HEK293 (cell line): ENCODE data around the gene TAS1R1.
A peak's percentile ranks its signal among the peaks of the same experiment; 100 is the strongest.

ENCODE experiments used
- HOXA7 ChIP-seq: sonication (generic); formaldehyde crosslinking; IDR thresholded peaks from 2 replicates; pipeline ENCODE4 v1.8.1; 2022; ENCODE audit warnings: missing genetic modification reagents, borderline replicate concordance
- KLF9 ChIP-seq: fragments of 450-650 bp; formaldehyde crosslinking; IDR thresholded peaks from 2 replicates; pipeline ENCODE4 v1.5.1; 2016; ENCODE audit warnings: missing biosample characterization, missing genetic modification characterization, low read depth
- PBX3 ChIP-seq: sonication (generic); formaldehyde crosslinking; IDR thresholded peaks from 2 replicates; pipeline ENCODE4 v1.8.1; 2022; ENCODE audit warnings: mild to moderate bottlenecking, moderate library complexity, missing genetic modification reagents
- ZBTB10 ChIP-seq: fragments of 450-650 bp; formaldehyde crosslinking; IDR thresholded peaks from 2 replicates; pipeline ENCODE4 v1.5.1; 2016; ENCODE audit warnings: missing biosample characterization, missing genetic modification characterization
- ZBTB48 ChIP-seq: fragments of 450-650 bp; formaldehyde crosslinking; IDR thresholded peaks from 2 replicates; pipeline ENCODE4 v1.5.1; 2016; ENCODE audit warnings: missing biosample characterization, missing genetic modification characterization
- ZIC2 ChIP-seq: fragments of 450-650 bp; formaldehyde crosslinking; IDR thresholded peaks from 2 replicates; pipeline ENCODE4 v1.5.1; 2016; ENCODE audit warnings: missing biosample characterization, missing genetic modification characterization
- ZNF112 ChIP-seq: fragments of 450-650 bp; formaldehyde crosslinking; IDR thresholded peaks from 2 replicates; pipeline ENCODE4 v1.5.0; 2017; ENCODE audit warnings: missing biosample characterization, missing genetic modification characterization
- ZNF132 ChIP-seq: fragments of 450-650 bp; formaldehyde crosslinking; IDR thresholded peaks from 2 replicates; pipeline ENCODE4 v1.5.1; 2017; ENCODE audit warnings: missing biosample characterization, missing genetic modification characterization, borderline replicate concordance
- ZNF214 ChIP-seq: fragments of 450-650 bp; formaldehyde crosslinking; IDR thresholded peaks from 2 replicates; pipeline ENCODE4 v1.5.1; 2017; ENCODE audit warnings: missing biosample characterization, mild to moderate bottlenecking, missing genetic modification characterization, borderline replicate concordance
- ZNF302 ChIP-seq: fragments of 450-650 bp; formaldehyde crosslinking; IDR thresholded peaks from 2 replicates; pipeline ENCODE4 v1.5.1; 2016; ENCODE audit warnings: missing biosample characterization, missing genetic modification characterization, low read depth
- ZNF362 ChIP-seq: fragments of 450-650 bp; formaldehyde crosslinking; IDR thresholded peaks from 2 replicates; pipeline ENCODE4 v1.5.1; 2016; ENCODE audit warnings: missing biosample characterization, missing genetic modification characterization
- ZNF48 ChIP-seq: fragments of 450-650 bp; formaldehyde crosslinking; IDR thresholded peaks from 2 replicates; pipeline ENCODE4 v1.5.1; 2016; ENCODE audit warnings: missing biosample characterization, missing genetic modification characterization
- ZNF529 ChIP-seq: fragments of 450-650 bp; formaldehyde crosslinking; IDR thresholded peaks from 2 replicates; pipeline ENCODE4 v1.5.1; 2017; ENCODE audit warnings: missing genetic modification characterization, missing biosample characterization; ENCODE audit not compliant: insufficient replicate concordance
- ZNF639 ChIP-seq: fragments of 450-650 bp; formaldehyde crosslinking; IDR thresholded peaks from 2 replicates; pipeline ENCODE4 v1.5.1; 2016; ENCODE audit warnings: missing biosample characterization, missing genetic modification characterization
- ZNF660 ChIP-seq: fragments of 450-650 bp; IDR thresholded peaks from 2 replicates; pipeline ENCODE4 v1.5.1; 2018; ENCODE audit warnings: missing biosample characterization, mild to moderate bottlenecking, missing genetic modification characterization
- ZNF692 ChIP-seq: fragments of 450-650 bp; formaldehyde crosslinking; IDR thresholded peaks from 2 replicates; pipeline ENCODE4 v1.5.1; 2016; ENCODE audit warnings: missing biosample characterization, missing genetic modification characterization
- ZNF791 ChIP-seq: fragments of 450-650 bp; formaldehyde crosslinking; IDR thresholded peaks from 2 replicates; pipeline ENCODE4 v1.5.1; 2016; ENCODE audit warnings: missing biosample characterization, missing genetic modification characterization
- TF ChIP-seq, protein P1 (sequence below): fragments of 450-650 bp; formaldehyde crosslinking; conservative IDR thresholded peaks from 2 replicates; pipeline ENCODE4 v1.5.1; 2016; ENCODE audit warnings: low read depth, missing biosample characterization, missing genetic modification characterization

The TAS1R1 gene

GRCh38 chr1:6601049-6601922 lies 46.2 kb downstream of the TAS1R1 start (continued):
- TF ChIP-seq, protein P1, sequence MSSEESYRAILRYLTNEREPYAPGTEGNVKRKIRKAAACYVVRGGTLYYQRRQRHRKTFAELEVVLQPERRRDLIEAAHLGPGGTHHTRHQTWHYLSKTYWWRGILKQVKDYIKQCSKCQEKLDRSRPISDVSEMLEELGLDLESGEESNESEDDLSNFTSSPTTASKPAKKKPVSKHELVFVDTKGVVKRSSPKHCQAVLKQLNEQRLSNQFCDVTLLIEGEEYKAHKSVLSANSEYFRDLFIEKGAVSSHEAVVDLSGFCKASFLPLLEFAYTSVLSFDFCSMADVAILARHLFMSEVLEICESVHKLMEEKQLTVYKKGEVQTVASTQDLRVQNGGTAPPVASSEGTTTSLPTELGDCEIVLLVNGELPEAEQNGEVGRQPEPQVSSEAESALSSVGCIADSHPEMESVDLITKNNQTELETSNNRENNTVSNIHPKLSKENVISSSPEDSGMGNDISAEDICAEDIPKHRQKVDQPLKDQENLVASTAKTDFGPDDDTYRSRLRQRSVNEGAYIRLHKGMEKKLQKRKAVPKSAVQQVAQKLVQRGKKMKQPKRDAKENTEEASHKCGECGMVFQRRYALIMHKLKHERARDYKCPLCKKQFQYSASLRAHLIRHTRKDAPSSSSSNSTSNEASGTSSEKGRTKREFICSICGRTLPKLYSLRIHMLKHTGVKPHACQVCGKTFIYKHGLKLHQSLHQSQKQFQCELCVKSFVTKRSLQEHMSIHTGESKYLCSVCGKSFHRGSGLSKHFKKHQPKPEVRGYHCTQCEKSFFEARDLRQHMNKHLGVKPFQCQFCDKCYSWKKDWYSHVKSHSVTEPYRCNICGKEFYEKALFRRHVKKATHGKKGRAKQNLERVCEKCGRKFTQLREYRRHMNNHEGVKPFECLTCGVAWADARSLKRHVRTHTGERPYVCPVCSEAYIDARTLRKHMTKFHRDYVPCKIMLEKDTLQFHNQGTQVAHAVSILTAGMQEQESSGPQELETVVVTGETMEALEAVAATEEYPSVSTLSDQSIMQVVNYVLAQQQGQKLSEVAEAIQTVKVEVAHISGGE (tag by site-specific recombination) = no peak
- TF ChIP-seq ZNF791 (tag by site-specific recombination) (no peak), ZNF639 (0 out of 2 replicates have a peak, but pooled peaks have one; percentile 20), ZNF48 (no peak), ZNF529 (tag by site-specific recombination) (no peak), ZNF214 (tag by site-specific recombination) (no peak), PBX3 (no peak), ZBTB48 (tag by site-specific recombination) (peak; percentile 76), KLF9 (tag by site-specific recombination) (peak; percentile 7; the same call in 1 of the 2 replicates), ZNF112 (tag by site-specific recombination) (no peak), ZNF132 (no peak), ZNF302 (no peak), ZBTB10 (tag by site-specific recombination) (no peak), ZNF692 (tag by site-specific recombination) (peak; percentile 46), ZIC2 (tag by site-specific recombination) (peak; percentile 83), ZNF660 (tag by site-specific recombination) (peak; percentile 69; the same call in 1 of the 2 replicates), HOXA7 (no peak), ZNF362 (tag by site-specific recombination) (no peak)
- TF ChIP-seq, all 188 proteins: peak for 29
